ENCODE results near the gene ARL10. TPM values are rescaled to one million over a fixed set of nuclear protein-coding genes. Genes with fewer than 3 reads are reported as not detected.

Gene ARL10
- total RNA-seq, result 10 to 100 TPM in 1 of 2 experiments, 1 to 10 TPM in 1; 8.0 to 12.1 TPM

- Mint-ChIP-seq H3K27ac (peak within 1 kb of the TSS; percentile 81), H3K4me3 (peak within 1 kb of the TSS; percentile 77), H3K27me3 (no peaks in the 10 kb centered on the region), H3K4me1 (peaks cover 17% of the 10 kb centered on the region), H3K9me3 (no peaks in the 10 kb centered on the region), H3K36me3 (peaks cover 16% of the 10 kb centered on the region)
- peak; percentile 80 for DNase-seq
Measured at GRCh38 chr5:176365351-176366231, at the start of gene ARL10. Gene ARL10 (plus strand): TSS chr5:176365487. CDS start chr5:176365564, 77 bp downstream.

GRCh38 chr5:176317534-176318374, 47.5 kb upstream of the ARL10 start:
- no peaks in the 10 kb centered on the region for H3K9me3 Mint-ChIP-seq

GRCh38 chr5:176319827-176320554, 45.3 kb upstream of the ARL10 start:
- DNase-seq, result no peak
- Mint-ChIP-seq H3K9me3 (no peaks in the 10 kb centered on the region), H3K36me3 (peaks cover 12% of the 10 kb centered on the region), H3K4me3 (no peak overlapping the region), H3K4me1 (no peaks in the 10 kb centered on the region), H3K27ac (no peak overlapping the region), H3K27me3 (no peaks in the 10 kb centered on the region)

More at GRCh38 chr5:176317534-176318374, 47.5 kb upstream of the ARL10 start:
- Mint-ChIP-seq H3K4me3 (no peak overlapping the region), H3K27me3 (no peaks in the 10 kb centered on the region), H3K27ac (no peak overlapping the region), H3K36me3 (peaks cover 19% of the 10 kb centered on the region), H3K4me1 (no peaks in the 10 kb centered on the region)
- DNase-seq, result no peak

GRCh38 chr5:176320577-176320976, 44.7 kb upstream of the ARL10 start:
- Mint-ChIP-seq H3K9me3 (no peaks in the 10 kb centered on the region), H3K36me3 (peaks cover 10% of the 10 kb centered on the region), H3K4me1 (no peaks in the 10 kb centered on the region), H3K4me3 (no peak overlapping the region), H3K27ac (no peak overlapping the region), H3K27me3 (no peaks in the 10 kb centered on the region)
- DNase-seq, result no peak

- H3K27ac Mint-ChIP-seq, result no peak overlapping the region
- H3K9me3 Mint-ChIP-seq, result peaks cover 6% of the 10 kb centered on the region
Measured at GRCh38 chr5:176334031-176334770, 31.1 kb upstream of the ARL10 start.

GRCh38 chr5:176337913-176338312, 27.4 kb upstream of the ARL10 start:
- Mint-ChIP-seq H3K9me3 (peaks cover 6% of the 10 kb centered on the region), H3K36me3 (peaks cover 28% of the 10 kb centered on the region), H3K4me3 (no peak overlapping the region), H3K27ac (no peak overlapping the region), H3K4me1 (no peaks in the 10 kb centered on the region), H3K27me3 (no peaks in the 10 kb centered on the region)
- no peak for DNase-seq

More at GRCh38 chr5:176334031-176334770, 31.1 kb upstream of the ARL10 start:
- H3K36me3 Mint-ChIP-seq, result peaks cover 24% of the 10 kb centered on the region
- no peak overlapping the region for H3K4me3 Mint-ChIP-seq
- DNase-seq, result no peak
- H3K27me3 Mint-ChIP-seq, result no peaks in the 10 kb centered on the region
- no peaks in the 10 kb centered on the region for H3K4me1 Mint-ChIP-seq

- H3K36me3 Mint-ChIP-seq, result peaks cover 18% of the 10 kb centered on the region
- H3K27me3 Mint-ChIP-seq, result no peaks in the 10 kb centered on the region
- H3K9me3 Mint-ChIP-seq, result no peaks in the 10 kb centered on the region
- no peaks in the 10 kb centered on the region for H3K4me1 Mint-ChIP-seq
- H3K27ac Mint-ChIP-seq, result no peak overlapping the region
- DNase-seq, result no peak
- no peak overlapping the region for H3K4me3 Mint-ChIP-seq
Measured at GRCh38 chr5:176339304-176339703, 26.0 kb upstream of the ARL10 start.

- Mint-ChIP-seq H3K9me3 (no peaks in the 10 kb centered on the region), H3K4me1 (no peaks in the 10 kb centered on the region), H3K27ac (no peak overlapping the region)
Measured at GRCh38 chr5:176341325-176342157, 23.7 kb upstream of the ARL10 start.

GRCh38 chr5:176342158-176342483, 23.2 kb upstream of the ARL10 start:
- Mint-ChIP-seq H3K4me3 (no peak overlapping the region), H3K4me1 (no peaks in the 10 kb centered on the region), H3K27me3 (no peaks in the 10 kb centered on the region), H3K36me3 (peaks cover 8% of the 10 kb centered on the region), H3K27ac (no peak overlapping the region), H3K9me3 (no peaks in the 10 kb centered on the region)
- no peak for DNase-seq

More at GRCh38 chr5:176341325-176342157, 23.7 kb upstream of the ARL10 start:
- Mint-ChIP-seq H3K27me3 (no peaks in the 10 kb centered on the region), H3K36me3 (peaks cover 13% of the 10 kb centered on the region), H3K4me3 (no peak overlapping the region)
- DNase-seq, result no peak

GRCh38 chr5:176342766-176343458, 22.4 kb upstream of the ARL10 start:
- no peak for DNase-seq
- Mint-ChIP-seq H3K4me1 (no peaks in the 10 kb centered on the region), H3K4me3 (no peak overlapping the region), H3K9me3 (no peaks in the 10 kb centered on the region), H3K27ac (no peak overlapping the region), H3K27me3 (no peaks in the 10 kb centered on the region), H3K36me3 (peaks cover 12% of the 10 kb centered on the region)

- peak overlapping the region; percentile 10 for H3K27ac Mint-ChIP-seq
- H3K36me3 Mint-ChIP-seq, result peaks cover 41% of the 10 kb centered on the region
Measured at GRCh38 chr5:176350416-176350815, 14.9 kb upstream of the ARL10 start.

GRCh38 chr5:176352116-176352878, 13.0 kb upstream of the ARL10 start:
- Mint-ChIP-seq H3K9me3 (no peaks in the 10 kb centered on the region), H3K27ac (peak overlapping the region; percentile 9), H3K4me3 (no peak overlapping the region), H3K36me3 (peaks cover 44% of the 10 kb centered on the region), H3K4me1 (peaks cover 18% of the 10 kb centered on the region), H3K27me3 (no peaks in the 10 kb centered on the region)
- no peak for DNase-seq

More at GRCh38 chr5:176350416-176350815, 14.9 kb upstream of the ARL10 start:
- H3K4me1 Mint-ChIP-seq, result peaks cover 14% of the 10 kb centered on the region
- no peak for DNase-seq
- H3K27me3 Mint-ChIP-seq, result no peaks in the 10 kb centered on the region
- H3K4me3 Mint-ChIP-seq, result no peak overlapping the region
- H3K9me3 Mint-ChIP-seq, result no peaks in the 10 kb centered on the region

All from activated naive CD8-positive, alpha-beta T cell treated with anti-CD3 and anti-CD28 coated beads for 36 hours (primary cell).